AG10803 (cell line): ENCODE data around the gene CD36.
"Not testable (repeated sequence)": the region's sequence is repeated elsewhere in the genome, so short reads cannot be mapped to it uniquely, and the experiment has no call there.

Experiments
- DNase-seq: peaks from one replicate; pipeline ENCODE4 v3.0.0; 2010; ENCODE audit warnings: low read depth
- H3K4me3 ChIP-seq: 2 replicates; pipeline ENCODE4 v1.5.1; 2011; ENCODE audit warnings: mild to moderate bottlenecking, low read length, control low read depth
- TF ChIP-seq, protein P1 (sequence below): conservative IDR thresholded peaks from 2 replicates; pipeline ENCODE4 v1.5.1; 2011; ENCODE audit warnings: mild to moderate bottlenecking, low read length, control low read depth, inconsistent platforms

Gene CD36

DNA sequence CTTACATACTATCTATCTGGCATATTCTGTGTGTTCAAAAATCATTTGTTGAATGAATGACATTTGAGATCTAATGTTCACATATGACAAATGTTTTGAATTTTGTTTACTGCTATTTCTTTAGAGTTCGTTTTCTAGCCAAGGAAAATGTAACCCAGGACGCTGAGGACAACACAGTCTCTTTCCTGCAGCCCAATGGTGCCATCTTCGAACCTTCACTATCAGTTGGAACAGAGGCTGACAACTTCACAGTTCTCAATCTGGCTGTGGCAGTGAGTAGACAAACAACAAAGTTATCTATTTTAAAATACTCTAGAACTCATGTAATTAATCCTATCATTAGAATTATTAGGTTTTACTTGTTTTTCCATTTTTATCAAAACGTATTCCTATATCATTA, 22.5 kb downstream of the CD36 start:
- TF ChIP-seq, protein P1, sequence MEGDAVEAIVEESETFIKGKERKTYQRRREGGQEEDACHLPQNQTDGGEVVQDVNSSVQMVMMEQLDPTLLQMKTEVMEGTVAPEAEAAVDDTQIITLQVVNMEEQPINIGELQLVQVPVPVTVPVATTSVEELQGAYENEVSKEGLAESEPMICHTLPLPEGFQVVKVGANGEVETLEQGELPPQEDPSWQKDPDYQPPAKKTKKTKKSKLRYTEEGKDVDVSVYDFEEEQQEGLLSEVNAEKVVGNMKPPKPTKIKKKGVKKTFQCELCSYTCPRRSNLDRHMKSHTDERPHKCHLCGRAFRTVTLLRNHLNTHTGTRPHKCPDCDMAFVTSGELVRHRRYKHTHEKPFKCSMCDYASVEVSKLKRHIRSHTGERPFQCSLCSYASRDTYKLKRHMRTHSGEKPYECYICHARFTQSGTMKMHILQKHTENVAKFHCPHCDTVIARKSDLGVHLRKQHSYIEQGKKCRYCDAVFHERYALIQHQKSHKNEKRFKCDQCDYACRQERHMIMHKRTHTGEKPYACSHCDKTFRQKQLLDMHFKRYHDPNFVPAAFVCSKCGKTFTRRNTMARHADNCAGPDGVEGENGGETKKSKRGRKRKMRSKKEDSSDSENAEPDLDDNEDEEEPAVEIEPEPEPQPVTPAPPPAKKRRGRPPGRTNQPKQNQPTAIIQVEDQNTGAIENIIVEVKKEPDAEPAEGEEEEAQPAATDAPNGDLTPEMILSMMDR = no peak

DNA sequence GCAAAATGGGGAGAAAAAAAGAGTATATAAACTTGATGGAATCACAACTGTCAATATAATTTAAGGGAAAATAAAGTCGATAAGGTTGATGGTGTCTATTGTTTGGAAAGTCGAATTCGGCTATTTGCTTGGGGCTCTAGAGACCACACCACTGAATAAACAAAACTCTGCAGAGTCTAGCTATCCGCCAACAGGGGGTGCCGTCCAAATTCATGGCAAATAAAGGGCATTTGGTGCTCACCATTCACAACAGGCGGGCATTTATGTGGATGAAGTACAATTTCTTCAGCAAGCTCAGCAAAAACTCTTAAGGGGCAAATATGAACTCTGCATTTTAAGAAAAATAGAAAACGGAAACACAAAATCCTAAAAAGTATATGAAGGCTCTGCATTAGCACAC, 23.3 kb downstream of the CD36 start:
- DNase-seq = no peak
- TF ChIP-seq, protein P1 = peak; percentile 33
- no peak overlapping the region for H3K4me3 ChIP-seq

More for the DNA sequence above, 22.5 kb downstream of the CD36 start:
- no peak overlapping the region for H3K4me3 ChIP-seq
- DNase-seq = no peak

DNA sequence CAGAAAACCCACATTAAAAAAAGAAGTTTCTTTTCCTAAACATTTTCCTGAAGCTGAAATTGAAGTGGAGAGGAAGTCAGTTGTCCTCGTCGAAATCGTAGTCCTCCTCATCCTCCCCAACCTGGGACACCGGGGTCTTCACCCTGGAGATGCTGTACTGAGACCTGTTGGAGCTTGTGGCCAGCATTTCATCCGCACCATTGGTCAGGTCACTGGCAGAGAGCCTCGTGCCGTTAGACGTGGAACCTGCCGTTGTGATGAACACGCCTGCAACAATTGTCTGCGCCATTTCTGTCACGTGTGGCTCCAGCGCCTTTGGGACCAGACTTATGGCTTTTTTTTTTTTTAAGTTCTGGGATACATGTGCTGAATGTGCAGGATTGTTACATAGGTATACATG, 23.8 kb downstream of the CD36 start:
- TF ChIP-seq, protein P1 = no peak
- no peak overlapping the region for H3K4me3 ChIP-seq
- no peak for DNase-seq

DNA sequence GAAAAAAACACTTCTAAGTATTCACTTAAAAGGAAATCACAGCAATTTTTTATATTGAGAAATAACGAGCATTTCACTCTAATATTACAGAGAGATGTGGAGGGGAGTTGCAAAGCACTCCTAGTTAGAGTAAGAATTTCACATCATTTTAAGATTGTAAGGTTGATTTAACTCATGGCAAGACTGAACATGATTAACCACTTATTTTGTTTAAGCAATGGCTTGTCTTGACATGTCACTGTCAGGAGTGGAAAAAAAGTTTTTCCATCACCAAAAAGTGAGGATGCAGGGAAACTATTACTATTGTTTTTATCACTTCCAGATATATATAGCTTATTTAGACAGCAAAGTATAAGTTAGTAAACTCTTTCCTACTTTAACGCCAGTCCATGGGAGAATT, 27.1 kb downstream of the CD36 start:
- DNase-seq = no peak

DNA sequence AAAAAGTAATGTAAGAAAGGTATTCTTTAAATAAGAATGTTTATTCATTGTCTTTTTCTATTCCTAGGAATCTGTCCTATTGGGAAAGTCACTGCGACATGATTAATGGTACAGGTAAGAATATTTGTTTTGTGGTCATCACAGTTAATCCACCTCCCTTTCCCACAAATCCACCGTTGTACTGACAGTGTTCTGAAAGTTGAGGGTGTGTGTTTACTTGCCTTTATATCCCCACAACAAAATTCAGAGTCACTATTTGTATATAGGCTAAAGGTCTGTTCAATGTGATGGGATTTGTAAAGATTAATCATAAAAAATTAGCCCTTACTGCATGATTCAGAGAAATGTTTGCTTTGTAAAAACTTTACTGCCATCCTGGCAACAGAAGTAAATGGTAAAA, 27.9 kb downstream of the CD36 start:
- H3K4me3 ChIP-seq = no peak overlapping the region
- TF ChIP-seq, protein P1 = no peak
- DNase-seq = no peak

More for the DNA sequence above, 27.1 kb downstream of the CD36 start:
- H3K4me3 ChIP-seq = no peak overlapping the region
- TF ChIP-seq, protein P1 = no peak

DNA sequence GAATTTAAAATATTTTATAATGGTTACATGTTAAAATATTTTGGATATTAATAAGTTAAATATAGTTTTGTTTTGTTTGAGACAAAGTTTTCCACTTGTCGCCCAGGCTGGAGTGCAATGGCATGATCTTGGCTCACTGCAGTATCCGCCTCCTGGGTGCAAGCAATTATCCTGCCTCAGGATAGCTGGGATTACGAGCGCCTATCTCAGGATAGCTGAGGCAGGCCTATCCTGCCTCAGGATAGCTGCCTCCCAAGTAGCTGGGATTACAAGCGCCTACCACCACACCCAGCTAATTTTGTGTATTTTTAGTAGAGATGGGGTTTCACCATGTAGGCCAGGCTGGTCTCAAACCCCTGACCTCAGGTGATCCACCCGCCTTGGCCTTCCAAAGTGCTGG, 30.9 kb downstream of the CD36 start:
- DNase-seq, H3K4me3 ChIP-seq: not testable (repeated sequence)

GRCh38 chr7:80671744-80672143, 33.3 kb downstream of the CD36 start:
- H3K4me3 ChIP-seq = no peak overlapping the region
- TF ChIP-seq, protein P1 = no peak
- DNase-seq = no peak

DNA sequence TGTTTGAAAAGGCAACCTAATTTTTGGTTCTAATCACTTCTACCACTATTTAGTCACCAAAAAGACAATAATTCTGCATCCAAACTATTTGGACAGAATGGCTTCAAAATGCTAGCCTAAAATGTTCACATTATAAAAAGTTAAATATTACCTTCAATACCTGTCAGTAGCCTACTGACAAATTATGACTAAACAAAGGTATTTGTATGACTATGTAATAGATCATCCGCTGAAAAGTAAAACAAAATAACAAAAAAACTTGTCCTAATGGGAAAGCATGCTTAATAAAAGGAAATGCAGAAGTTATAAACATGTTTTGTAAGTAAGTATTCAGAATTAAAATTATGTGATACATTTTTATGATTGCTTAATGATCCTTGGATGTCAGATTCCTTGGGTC, 36.6 kb downstream of the CD36 start:
- TF ChIP-seq, protein P1 = no peak
- DNase-seq = no peak

More for the DNA sequence above, 36.6 kb downstream of the CD36 start:
- no peak overlapping the region for H3K4me3 ChIP-seq
